GM19238 (cell line): Measurements from ENCODE around the gene PRIMPOL.
"Not testable (repeated sequence)": the region's sequence is repeated elsewhere in the genome, so short reads cannot be mapped to it uniquely, and the experiment has no call there.

Source experiments
- DNase-seq: peaks from one replicate; pipeline ENCODE4 v3.0.0; 2011; ENCODE audit warnings: low spot score; ENCODE audit not compliant: insufficient read length

PRIMPOL gene

GRCh38 chr4:184702114-184702513 lies 52.6 kb downstream of the PRIMPOL start:
- DNase-seq, result no peak

GRCh38 chr4:184705692-184706091 lies 56.2 kb downstream of the PRIMPOL start:
- no peak for DNase-seq

- no peak for DNase-seq
Observed at GRCh38 chr4:184706453-184706852, 56.9 kb downstream of the PRIMPOL start.

GRCh38 chr4:184712322-184712721 lies 62.8 kb downstream of the PRIMPOL start:
- no peak for DNase-seq

- no peak for DNase-seq
Observed at GRCh38 chr4:184713887-184714286, 64.3 kb downstream of the PRIMPOL start.

- DNase-seq, result no peak
Observed at GRCh38 chr4:184715526-184715925, 66.0 kb downstream of the PRIMPOL start.

GRCh38 chr4:184719407-184719806 lies 69.9 kb downstream of the PRIMPOL start:
- no peak for DNase-seq

GRCh38 chr4:184721254-184721653 lies 71.7 kb downstream of the PRIMPOL start:
- no peak for DNase-seq

- no peak for DNase-seq
Observed at GRCh38 chr4:184722798-184723197, 73.3 kb downstream of the PRIMPOL start.

- no peak for DNase-seq
Observed at GRCh38 chr4:184727430-184727829, 77.9 kb downstream of the PRIMPOL start.

- DNase-seq, result no peak
Observed at GRCh38 chr4:184728858-184729257, 79.3 kb downstream of the PRIMPOL start.

- DNase-seq, result no peak
Observed at GRCh38 chr4:184729946-184730345, 80.4 kb downstream of the PRIMPOL start.

GRCh38 chr4:184731056-184731455 lies 81.5 kb downstream of the PRIMPOL start:
- no peak for DNase-seq

GRCh38 chr4:184732126-184732525 lies 82.6 kb downstream of the PRIMPOL start:
- no peak for DNase-seq

GRCh38 chr4:184733654-184734524 lies 84.4 kb downstream of the PRIMPOL start, which contains the start of gene CENPU:
TSS of gene CENPU (minus strand) at chr4:184734096. CDS start at chr4:184734062, 34 bp downstream.
- DNase-seq, result peak; percentile 98

GRCh38 chr4:184734758-184735157 lies 85.2 kb downstream of the PRIMPOL start:
- DNase-seq, result no peak

- not testable (repeated sequence) for DNase-seq
Observed at GRCh38 chr4:184739575-184739974, 90.0 kb downstream of the PRIMPOL start.

GRCh38 chr4:184740980-184741391 lies 91.4 kb downstream of the PRIMPOL start:
- no peak for DNase-seq

- DNase-seq, result not testable (repeated sequence)
Observed at GRCh38 chr4:184741651-184742050, 92.1 kb downstream of the PRIMPOL start.

- no peak for DNase-seq
Observed at GRCh38 chr4:184743650-184744049, 94.1 kb downstream of the PRIMPOL start.

GRCh38 chr4:184744236-184744635 lies 94.7 kb downstream of the PRIMPOL start:
- no peak for DNase-seq
